Measurements from ENCODE around the gene CORO2B. TPM values are rescaled to one million over a fixed set of nuclear protein-coding genes. Genes with fewer than 3 reads are reported as not detected.

Gene CORO2B
- total RNA-seq, 1 donor from 2014 or later: 82.5 TPM

DNA sequence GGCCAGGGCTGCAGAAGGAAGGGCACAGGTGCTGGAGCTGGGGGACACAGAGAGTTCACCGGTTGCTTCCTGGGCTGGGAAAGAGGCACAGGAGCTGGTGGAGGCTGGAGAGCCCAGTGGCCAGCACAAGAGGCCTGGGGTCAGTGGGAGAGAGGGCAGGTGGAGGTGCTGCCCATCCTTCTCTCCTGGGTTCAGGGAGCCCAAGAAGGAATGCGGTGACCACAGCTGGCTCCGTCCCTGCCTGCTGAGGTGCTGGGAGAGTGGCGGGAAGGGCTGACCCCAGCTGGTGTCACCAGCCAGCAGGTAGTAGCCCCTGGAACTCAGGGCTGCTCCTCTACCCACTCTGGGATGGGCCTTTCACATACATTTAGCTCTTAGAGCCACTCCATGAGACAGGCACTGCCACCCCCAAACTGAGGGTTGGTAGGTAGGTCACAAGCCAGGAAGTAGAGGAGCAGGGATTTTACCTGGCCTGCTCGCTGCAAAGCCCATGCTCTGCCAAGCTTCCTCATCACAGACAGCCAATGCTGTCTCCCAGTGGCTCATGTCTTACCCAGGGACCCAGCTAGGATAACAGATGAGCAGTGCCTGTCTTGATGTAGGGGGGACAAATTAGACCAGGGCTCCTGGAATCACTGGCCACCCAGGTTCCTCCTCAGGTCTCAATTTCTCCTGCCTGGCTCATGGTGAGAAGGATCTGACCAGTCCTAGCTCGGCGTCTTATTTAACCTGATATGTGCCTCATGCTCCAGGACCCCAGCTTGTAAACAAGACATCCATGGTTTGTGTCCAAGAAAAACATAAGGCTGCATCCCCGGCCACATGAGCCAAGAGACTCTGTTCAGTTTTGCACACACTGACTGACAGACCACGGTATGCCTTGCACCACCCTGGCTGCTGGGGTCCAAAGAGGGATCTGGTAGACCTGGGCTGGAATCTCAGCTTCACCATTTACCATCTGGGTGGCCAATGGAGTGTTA lies 119.2 kb downstream of the CORO2B start:
- Mint-ChIP-seq H3K4me1 (ENCODE audit: low read depth) (peaks cover 46% of the 10 kb centered on the region), H3K27me3 (ENCODE audit: low read depth) (no peaks in the 10 kb centered on the region), H3K9me3 (ENCODE audit: low read depth) (no peaks in the 10 kb centered on the region), H3K36me3 (ENCODE audit: low read depth) (peaks cover 30% of the 10 kb centered on the region), H3K4me3 (ENCODE audit: unreplicated experiment) (no peak overlapping the region), H3K27ac (ENCODE audit: unreplicated experiment) (peak overlapping the region; percentile 99)
- DNase-seq (ENCODE audit: low spot score): no peak
- TF ChIP-seq, protein P1, sequence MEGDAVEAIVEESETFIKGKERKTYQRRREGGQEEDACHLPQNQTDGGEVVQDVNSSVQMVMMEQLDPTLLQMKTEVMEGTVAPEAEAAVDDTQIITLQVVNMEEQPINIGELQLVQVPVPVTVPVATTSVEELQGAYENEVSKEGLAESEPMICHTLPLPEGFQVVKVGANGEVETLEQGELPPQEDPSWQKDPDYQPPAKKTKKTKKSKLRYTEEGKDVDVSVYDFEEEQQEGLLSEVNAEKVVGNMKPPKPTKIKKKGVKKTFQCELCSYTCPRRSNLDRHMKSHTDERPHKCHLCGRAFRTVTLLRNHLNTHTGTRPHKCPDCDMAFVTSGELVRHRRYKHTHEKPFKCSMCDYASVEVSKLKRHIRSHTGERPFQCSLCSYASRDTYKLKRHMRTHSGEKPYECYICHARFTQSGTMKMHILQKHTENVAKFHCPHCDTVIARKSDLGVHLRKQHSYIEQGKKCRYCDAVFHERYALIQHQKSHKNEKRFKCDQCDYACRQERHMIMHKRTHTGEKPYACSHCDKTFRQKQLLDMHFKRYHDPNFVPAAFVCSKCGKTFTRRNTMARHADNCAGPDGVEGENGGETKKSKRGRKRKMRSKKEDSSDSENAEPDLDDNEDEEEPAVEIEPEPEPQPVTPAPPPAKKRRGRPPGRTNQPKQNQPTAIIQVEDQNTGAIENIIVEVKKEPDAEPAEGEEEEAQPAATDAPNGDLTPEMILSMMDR (IDR thresholded peaks at IDR 0.05): no peak

DNA sequence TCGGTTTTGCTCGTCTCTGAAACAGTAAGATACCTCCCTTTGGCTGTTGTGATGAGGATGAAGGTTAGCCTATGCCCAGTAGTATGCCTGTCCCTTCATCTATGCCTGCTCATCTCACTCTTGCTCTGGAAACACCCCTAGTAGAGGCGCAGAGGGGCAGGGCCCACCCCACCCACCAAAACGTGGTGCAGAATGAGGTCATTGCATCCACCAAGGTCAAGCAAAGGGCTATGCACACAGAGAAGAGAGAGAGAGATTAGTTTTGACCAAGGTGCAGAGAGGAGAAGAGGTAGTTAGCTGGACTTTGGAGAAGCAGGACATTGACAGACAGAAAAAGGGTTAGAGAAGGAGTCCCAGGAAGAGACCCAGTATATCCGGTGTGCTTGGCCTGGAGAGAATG lies 119.9 kb downstream of the CORO2B start:
- Mint-ChIP-seq H3K4me1 (ENCODE audit: low read depth) (peaks cover 40% of the 10 kb centered on the region), H3K9me3 (ENCODE audit: low read depth) (no peaks in the 10 kb centered on the region), H3K4me3 (ENCODE audit: unreplicated experiment) (no peak overlapping the region), H3K27me3 (ENCODE audit: low read depth) (no peaks in the 10 kb centered on the region), H3K27ac (ENCODE audit: unreplicated experiment) (peak overlapping the region; percentile 99), H3K36me3 (ENCODE audit: low read depth) (peaks cover 33% of the 10 kb centered on the region)
- no peak for DNase-seq (ENCODE audit: low spot score)
- TF ChIP-seq, protein P1 (IDR thresholded peaks at IDR 0.05): no peak

DNA sequence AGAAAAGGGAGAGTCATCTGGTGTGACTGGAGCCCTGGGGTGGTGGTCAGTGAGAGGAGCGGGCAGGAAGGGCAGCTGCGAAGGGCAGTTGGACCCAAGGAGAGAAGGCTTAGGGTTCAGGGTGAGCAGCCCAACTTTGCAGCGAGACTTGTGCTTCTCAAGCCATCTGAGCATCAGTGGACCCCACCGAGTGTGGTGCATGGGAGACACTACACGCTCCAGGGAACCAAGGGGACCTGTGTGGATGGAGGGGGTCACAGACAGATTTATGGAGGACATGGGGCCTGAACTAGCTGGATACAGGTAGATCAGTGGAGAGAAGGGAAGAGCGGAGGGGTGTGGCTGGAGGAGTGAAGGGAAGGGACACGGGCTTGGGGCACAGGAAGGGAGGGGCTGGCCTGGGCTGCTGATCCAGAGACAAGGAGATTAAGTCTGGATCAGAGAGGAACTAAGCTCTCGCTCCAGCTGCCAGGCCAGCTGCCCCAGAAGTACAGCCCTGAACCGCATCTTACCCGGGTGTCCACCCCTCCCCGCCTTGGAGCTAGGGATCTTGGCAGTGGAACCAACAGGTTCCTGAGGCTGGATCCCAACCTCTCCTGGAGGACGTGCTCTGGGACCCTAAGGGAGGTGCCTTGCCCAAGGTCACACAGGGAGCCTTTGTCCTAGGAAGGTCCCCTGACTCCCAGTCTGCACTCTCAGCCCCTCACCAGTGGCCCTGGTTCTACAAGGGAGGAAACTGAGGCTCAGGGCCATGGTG lies 120.5 kb downstream of the CORO2B start:
- Mint-ChIP-seq H3K4me3 (ENCODE audit: unreplicated experiment) (no peak overlapping the region), H3K27me3 (ENCODE audit: low read depth) (no peaks in the 10 kb centered on the region), H3K4me1 (ENCODE audit: low read depth) (peaks cover 40% of the 10 kb centered on the region), H3K27ac (ENCODE audit: unreplicated experiment) (peak overlapping the region; percentile 99), H3K9me3 (ENCODE audit: low read depth) (no peaks in the 10 kb centered on the region), H3K36me3 (ENCODE audit: low read depth) (peaks cover 33% of the 10 kb centered on the region)
- TF ChIP-seq, protein P1 (IDR thresholded peaks at IDR 0.05): no peak
- no peak for DNase-seq (ENCODE audit: low spot score)

DNA sequence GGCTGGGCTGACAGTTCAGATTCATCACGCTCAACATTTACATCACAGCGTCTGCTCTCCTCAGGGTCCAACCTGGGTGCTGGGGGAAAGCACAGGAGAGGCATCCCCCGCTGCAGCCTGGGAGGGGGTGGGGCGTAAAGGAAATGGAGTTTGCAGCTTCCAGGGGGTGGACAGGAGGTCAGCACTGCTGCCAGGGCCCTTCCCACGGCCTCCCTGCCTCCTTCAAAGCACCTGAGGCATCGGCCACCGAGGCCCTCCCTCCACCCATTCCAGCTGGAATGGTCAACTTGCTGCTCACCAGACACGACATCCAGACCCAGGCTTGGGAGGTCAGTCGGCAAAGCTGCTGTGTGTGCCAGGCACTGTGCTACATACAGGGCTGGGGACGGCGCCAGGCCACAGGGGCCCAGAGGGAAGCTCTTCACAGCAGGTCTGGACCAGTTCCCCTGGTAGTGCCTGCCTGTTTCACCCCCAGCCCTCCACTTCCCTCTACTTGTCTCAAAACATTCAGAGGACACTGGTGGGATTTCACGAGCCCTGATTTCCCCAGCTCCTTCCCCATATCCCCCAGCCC lies 121.2 kb downstream of the CORO2B start:
- Mint-ChIP-seq H3K27me3 (ENCODE audit: low read depth) (no peaks in the 10 kb centered on the region), H3K27ac (ENCODE audit: unreplicated experiment) (peak overlapping the region; percentile 99), H3K9me3 (ENCODE audit: low read depth) (no peaks in the 10 kb centered on the region), H3K36me3 (ENCODE audit: low read depth) (peaks cover 34% of the 10 kb centered on the region), H3K4me1 (ENCODE audit: low read depth) (peaks cover 40% of the 10 kb centered on the region), H3K4me3 (ENCODE audit: unreplicated experiment) (peak overlapping the region; percentile 34)
- DNase-seq (ENCODE audit: low spot score): no peak
- TF ChIP-seq, protein P1 (IDR thresholded peaks at IDR 0.05): no peak
